Mesenchymal stem cell (in vitro differentiated cells and primary cell): ENCODE results near the gene CIDEA.

Experiments used
- DNase-seq: peaks from one replicate; pipeline ENCODE4 v3.0.0-alpha.2; 2013
- H2AFZ ChIP-seq: one replicate; pipeline ENCODE4 v1.6.1; 2013; ENCODE audit warnings: low read depth, mild to moderate bottlenecking, control low read depth, inconsistent platforms, low read length, moderate library complexity
- H2AK5ac ChIP-seq: 2 replicates; pipeline ENCODE4 v1.6.1; 2013; ENCODE audit warnings: low read length, moderate library complexity, mild to moderate bottlenecking, inconsistent platforms; ENCODE audit not compliant: severe bottlenecking
- H2BK120ac ChIP-seq: one replicate; pipeline ENCODE4 v1.6.1; 2013; ENCODE audit warnings: low read depth, mild to moderate bottlenecking, inconsistent platforms, low read length, moderate library complexity
- H2BK12ac ChIP-seq, 2 experiments: one replicate each; pipeline ENCODE4 v1.6.1; 2013; ENCODE audit warnings: inconsistent platforms in 2 of 2, low read length in 2 of 2, mild to moderate bottlenecking in 2 of 2, moderate library complexity in 2 of 2, control low read depth in 1 of 2
- H2BK15ac ChIP-seq: one replicate; pipeline ENCODE4 v1.6.1; 2013; ENCODE audit warnings: mild to moderate bottlenecking, low read depth, inconsistent platforms; ENCODE audit not compliant: poor library complexity, severe bottlenecking
- H2BK5ac ChIP-seq: 2 replicates; pipeline ENCODE4 v1.6.1; 2013; ENCODE audit warnings: low read depth, mild to moderate bottlenecking, low read length, control low read depth, inconsistent platforms; ENCODE audit not compliant: poor library complexity, severe bottlenecking
- H3K14ac ChIP-seq, 2 experiments: one replicate each; pipeline ENCODE4 v1.6.1; 2013; ENCODE audit warnings: inconsistent platforms in 2 of 2, low read length in 2 of 2, control low read depth in 1 of 2, mild to moderate bottlenecking in 1 of 2, moderate library complexity in 1 of 2
- H3K18ac ChIP-seq, 2 experiments: one replicate each; pipeline ENCODE4 v1.6.1; 2013; ENCODE audit warnings: inconsistent platforms in 2 of 2, low read length in 2 of 2, control low read depth in 1 of 2, low read depth in 1 of 2, mild to moderate bottlenecking in 1 of 2
- H3K23ac ChIP-seq, 2 experiments: one replicate each; pipeline ENCODE4 v1.6.1; 2013; ENCODE audit warnings: inconsistent platforms in 2 of 2, low read length in 2 of 2, mild to moderate bottlenecking in 2 of 2, moderate library complexity in 2 of 2, control low read depth in 1 of 2
- H3K27ac ChIP-seq: 2 replicates; pipeline ENCODE4 v1.5.1; 2013; ENCODE audit warnings: mild to moderate bottlenecking, moderate library complexity, low read length, control low read depth, inconsistent platforms; ENCODE audit not compliant: poor library complexity, severe bottlenecking
- H3K27me3 ChIP-seq, 2 experiments: 2 replicates each; pipeline versions ENCODE4 v1.6.1 to v1.7.0; 2013; ENCODE audit warnings: low read length in 2 of 2, mild to moderate bottlenecking in 2 of 2, moderate library complexity in 2 of 2, control low read depth in 1 of 2, inconsistent platforms in 1 of 2; ENCODE audit not compliant: control insufficient read depth in 1 of 2, insufficient read depth in 1 of 2
- H3K36me3 ChIP-seq, 2 experiments: 2 replicates each; pipeline versions ENCODE4 v1.6.1 to v1.7.0; 2013; ENCODE audit warnings: low read length in 2 of 2, control low read depth in 1 of 2, inconsistent platforms in 1 of 2, low read depth in 1 of 2, mild to moderate bottlenecking in 1 of 2; ENCODE audit not compliant: insufficient read depth in 2 of 2, control insufficient read depth in 1 of 2
- H3K4ac ChIP-seq, 2 experiments: one replicate each; pipeline ENCODE4 v1.6.1; 2013; ENCODE audit warnings: inconsistent platforms in 2 of 2, low read length in 2 of 2, mild to moderate bottlenecking in 2 of 2, moderate library complexity in 2 of 2, control low read depth in 1 of 2, low read depth in 1 of 2
- H3K4me1 ChIP-seq: 2 replicates; pipeline ENCODE4 v1.6.1; 2013; ENCODE audit warnings: low read depth, low read length, control low read depth; ENCODE audit not compliant: control insufficient read depth, insufficient read depth
- H3K4me2 ChIP-seq: 2 replicates; pipeline ENCODE4 v1.6.1; 2013; ENCODE audit warnings: low read length, mild to moderate bottlenecking, inconsistent platforms; ENCODE audit not compliant: poor library complexity, severe bottlenecking
- H3K4me3 ChIP-seq, 2 experiments: 2 replicates each; pipeline versions ENCODE4 v1.5.1 to v1.7.0; 2013; ENCODE audit warnings: low read length in 2 of 2, mild to moderate bottlenecking in 2 of 2, control low read depth in 1 of 2, low read depth in 1 of 2; ENCODE audit not compliant: insufficient read depth in 1 of 2
- H3K79me1 ChIP-seq: replicated peaks from 2 replicates; pipeline ENCODE4 v1.6.1; 2013; ENCODE audit warnings: mild to moderate bottlenecking, control low read depth, low read length, inconsistent platforms; ENCODE audit not compliant: poor library complexity, severe bottlenecking
- H3K9ac ChIP-seq: 2 replicates; pipeline ENCODE4 v1.7.0; 2013; ENCODE audit warnings: mild to moderate bottlenecking, low read length, moderate library complexity
- H3K9me3 ChIP-seq: 2 replicates; pipeline ENCODE4 v1.7.0; 2013; ENCODE audit warnings: mild to moderate bottlenecking, low read length; ENCODE audit not compliant: control insufficient read depth
- H4K8ac ChIP-seq: one replicate; pipeline ENCODE4 v1.6.1; 2013; ENCODE audit warnings: inconsistent platforms, mild to moderate bottlenecking, low read length, moderate library complexity
- H4K91ac ChIP-seq: one replicate; pipeline ENCODE4 v1.6.1; 2013; ENCODE audit warnings: mild to moderate bottlenecking, low read length, inconsistent platforms
- WGBS: methylation state at CpG from one replicate; pipeline ENCODE4 v1.1.7; 2013; ENCODE audit warnings: mixed read lengths; 5-methylcytosine and 5-hydroxymethylcytosine counted together

CIDEA gene

GRCh38 chr18:12278215-12278671, 24.1 kb downstream of the CIDEA start:
- Histone ChIP-seq H3K18ac (peak overlapping the region; percentile 50 to 58), H3K4me1 (peaks cover 31% of the 10 kb centered on the region), H3K4ac (peak overlapping the region; percentile 15 to 20), H3K27me3 (no peaks in the 10 kb centered on the region), H2BK12ac (peak overlapping the region; percentile 19 to 60), H2BK5ac (no peak overlapping the region), H3K4me2 (peak overlapping the region; percentile 43), H3K23ac (peak overlapping the region in 1 of 2 experiments; percentile 0), H2BK120ac (peak overlapping the region; percentile 68), H3K14ac (peak overlapping the region in 1 of 2 experiments; percentile 22), H3K4me3 (peak overlapping the region in 1 of 2 experiments; percentile 76), H2AK5ac (peak overlapping the region; percentile 40), H2BK15ac (no peak overlapping the region), H3K79me1 (peaks cover 2% of the 10 kb centered on the region), H3K9me3 (no peaks in the 10 kb centered on the region), H3K9ac (peak overlapping the region; percentile 97), H4K8ac (peak overlapping the region; percentile 93), H3K27ac (peak overlapping the region; percentile 94), H2AFZ (no peak overlapping the region), H4K91ac (peak overlapping the region; percentile 85), H3K36me3 (no peaks in the 10 kb centered on the region)
- WGBS = 66% methylated on average over 7 of the region's 7 CpGs
- no peak for DNase-seq

DNA sequence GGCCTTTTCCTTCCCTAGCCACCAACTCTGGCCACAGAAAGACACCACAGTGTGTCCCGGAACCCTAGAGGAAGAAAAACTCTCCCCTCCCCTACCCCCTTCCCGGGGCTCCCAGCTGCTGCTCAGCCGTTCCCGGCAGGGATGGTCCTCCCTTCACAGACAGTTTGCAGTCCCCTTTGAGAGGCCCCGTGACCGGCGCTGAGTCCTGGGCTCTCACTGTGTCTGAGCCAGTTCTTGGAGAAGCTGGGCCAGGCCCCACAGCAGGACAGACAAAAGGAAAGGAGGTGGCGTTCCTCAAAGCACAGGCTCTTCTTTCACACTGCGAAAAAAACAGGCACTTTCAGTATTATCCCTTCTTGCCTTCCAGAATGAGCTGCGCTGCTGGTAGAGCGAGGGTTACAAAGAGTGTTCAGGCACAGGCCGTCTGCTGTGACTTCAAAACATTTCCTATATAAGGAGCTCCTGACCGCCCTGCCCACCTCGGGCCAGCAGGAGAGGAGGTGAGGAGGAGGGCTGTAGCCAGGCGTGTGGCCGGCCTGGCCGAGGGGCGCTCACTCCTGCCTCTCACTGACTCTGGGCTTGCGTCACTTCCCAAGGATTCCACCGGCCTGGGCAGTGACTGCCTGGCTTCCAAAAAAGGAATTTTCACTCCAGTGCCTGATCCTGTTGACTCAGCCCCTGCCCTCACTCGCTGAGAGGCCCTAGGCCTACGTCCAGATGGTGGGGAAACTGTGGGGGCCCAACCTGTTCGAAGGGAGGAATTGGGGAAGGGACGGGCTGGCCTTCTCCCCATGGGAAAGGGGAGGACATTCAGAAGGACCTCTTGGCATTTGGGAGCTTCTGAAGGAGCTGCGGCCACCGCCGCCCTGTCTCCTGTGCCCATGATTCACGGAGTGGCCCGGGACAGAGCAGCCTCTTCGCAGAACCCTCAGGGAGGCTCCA, 24.9 kb downstream of the CIDEA start:
- WGBS = 9% methylated on average over 30 of the region's 30 CpGs
- H3K23ac ChIP-seq = no peak overlapping the region
- H3K9me3 ChIP-seq = no peaks in the 10 kb centered on the region
- H3K4me2 ChIP-seq = peak overlapping the region; percentile 43
- peak overlapping the region; percentile 62 to 98 for H3K4ac ChIP-seq
- peak overlapping the region; percentile 32 for H2AK5ac ChIP-seq
- no peaks in the 10 kb centered on the region for H3K27me3 ChIP-seq
- H3K4me3 ChIP-seq = peak overlapping the region in 1 of 2 experiments; percentile 76
- H2BK15ac ChIP-seq = peak overlapping the region; percentile 97
- H3K36me3 ChIP-seq = no peaks in the 10 kb centered on the region
- peaks cover 2% of the 10 kb centered on the region for H3K79me1 ChIP-seq
- peak overlapping the region; percentile 49 to 58 for H3K18ac ChIP-seq
- H4K91ac ChIP-seq = peak overlapping the region; percentile 95
- peak overlapping the region; percentile 99 for H4K8ac ChIP-seq
- H2BK120ac ChIP-seq = peak overlapping the region; percentile 74
- peaks cover 31% of the 10 kb centered on the region for H3K4me1 ChIP-seq
- peak overlapping the region; percentile 88 to 97 for H2BK12ac ChIP-seq
- peak; percentile 95 for DNase-seq
- H2AFZ ChIP-seq = peak overlapping the region; percentile 6
- peak overlapping the region in 1 of 2 experiments; percentile 72 for H3K14ac ChIP-seq
- H3K27ac ChIP-seq = peak overlapping the region; percentile 94
- H2BK5ac ChIP-seq = peak overlapping the region; percentile 92
- peak overlapping the region; percentile 97 for H3K9ac ChIP-seq

DNA sequence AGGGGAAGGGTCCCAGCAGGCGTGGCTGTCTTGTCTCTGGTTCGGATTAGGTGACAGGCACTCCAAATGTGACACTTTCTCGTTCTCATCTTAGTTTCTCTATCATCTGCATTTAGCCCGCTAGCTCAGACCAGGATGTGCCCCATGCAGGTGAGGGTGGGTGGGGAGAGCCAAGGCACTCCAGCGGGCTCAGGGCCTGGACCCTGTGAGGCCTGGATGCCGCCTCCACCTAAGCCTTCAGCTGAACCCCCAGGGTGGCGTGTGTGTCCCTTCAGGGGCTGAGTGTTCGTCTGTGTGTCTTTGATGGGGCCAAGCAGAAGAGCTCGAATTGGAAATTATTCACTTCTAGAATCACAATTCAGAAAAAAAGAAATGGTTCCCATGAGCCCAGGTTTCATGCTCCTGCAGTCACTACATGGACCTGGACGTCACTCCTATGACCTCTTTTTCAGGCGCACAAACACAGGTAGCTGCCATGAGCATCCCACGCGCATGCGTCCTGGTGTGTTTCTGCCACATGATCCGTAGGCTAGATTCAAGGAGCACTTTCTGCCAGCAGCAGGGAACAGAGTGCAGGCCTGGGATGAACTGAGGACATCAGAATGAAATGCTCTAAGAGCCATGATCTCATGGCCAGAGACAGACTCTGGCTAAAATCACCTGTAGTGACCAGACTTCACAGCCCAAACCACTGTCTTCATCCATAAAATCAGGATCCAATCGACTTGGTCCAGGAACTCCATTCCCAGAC, 25.8 kb downstream of the CIDEA start:
- peak overlapping the region; percentile 32 for H2AK5ac ChIP-seq
- H3K4me1 ChIP-seq = peaks cover 31% of the 10 kb centered on the region
- no peak overlapping the region for H3K23ac ChIP-seq
- H2BK15ac ChIP-seq = peak overlapping the region; percentile 97
- peak overlapping the region; percentile 62 to 98 for H3K4ac ChIP-seq
- H2BK120ac ChIP-seq = peak overlapping the region; percentile 74
- H2BK5ac ChIP-seq = peak overlapping the region; percentile 92
- peak overlapping the region; percentile 95 for H4K91ac ChIP-seq
- no peaks in the 10 kb centered on the region for H3K36me3 ChIP-seq
- peak overlapping the region; percentile 94 for H3K27ac ChIP-seq
- DNase-seq = no peak
- peaks cover 2% of the 10 kb centered on the region for H3K79me1 ChIP-seq
- peak overlapping the region; percentile 88 to 97 for H2BK12ac ChIP-seq
- H3K14ac ChIP-seq = peak overlapping the region in 1 of 2 experiments; percentile 72
- no peak overlapping the region for H2AFZ ChIP-seq
- H3K18ac ChIP-seq = peak overlapping the region; percentile 49 to 58
- H3K27me3 ChIP-seq = no peaks in the 10 kb centered on the region
- peak overlapping the region; percentile 99 for H4K8ac ChIP-seq
- peak overlapping the region in 1 of 2 experiments; percentile 76 for H3K4me3 ChIP-seq
- WGBS = 84% methylated on average over 16 of the region's 16 CpGs
- H3K9ac ChIP-seq = peak overlapping the region; percentile 97
- no peaks in the 10 kb centered on the region for H3K9me3 ChIP-seq
- peak overlapping the region; percentile 43 for H3K4me2 ChIP-seq
